IPS DF 6.9 (cell line): ENCODE measurements around the gene CRTAC1.

Experiments
- DNase-seq: peaks from one replicate; pipeline ENCODE4 v3.0.0-alpha.2; 2013; ENCODE audit warnings: low read depth, low spot score
- H3K27ac ChIP-seq: one replicate; pipeline ENCODE4 v1.5.1; 2013; ENCODE audit warnings: low read length, control low read depth
- H3K27me3 ChIP-seq: 2 replicates; pipeline ENCODE4 v1.6.1; 2013; ENCODE audit warnings: mild to moderate bottlenecking, low read length; ENCODE audit not compliant: control insufficient read depth, insufficient read depth
- H3K36me3 ChIP-seq: 2 replicates; pipeline ENCODE4 v1.6.1; 2013; ENCODE audit warnings: low read length; ENCODE audit not compliant: control insufficient read depth, insufficient read depth
- H3K4me1 ChIP-seq: 2 replicates; pipeline ENCODE4 v1.6.1; 2013; ENCODE audit warnings: low read length; ENCODE audit not compliant: control insufficient read depth, insufficient read depth
- H3K4me3 ChIP-seq: 2 replicates; pipeline ENCODE4 v1.5.1; 2013; ENCODE audit warnings: mild to moderate bottlenecking, low read length
- H3K9me3 ChIP-seq: 2 replicates; pipeline ENCODE4 v1.6.1; 2013; ENCODE audit warnings: low read length, inconsistent platforms; ENCODE audit not compliant: control insufficient read depth, insufficient read depth
- WGBS: extraction: QIAGEN DNeasy Blood & Tissue Kit; methylation state at CpG from one replicate; pipeline ENCODE4 v1.1.7; 2013; ENCODE audit warnings: mixed read lengths, missing lambda C conversion rate; ENCODE audit not compliant: insufficient read length, insufficient coverage; 5-methylcytosine and 5-hydroxymethylcytosine counted together

Gene CRTAC1

GRCh38 chr10:98030991-98031431 lies 590 bp upstream of the CRTAC1 start:
- H3K9me3 ChIP-seq, result no peaks in the 10 kb centered on the region
- H3K4me1 ChIP-seq, result peaks cover 3% of the 10 kb centered on the region
- peak overlapping the region; percentile 58 for H3K4me3 ChIP-seq
- H3K27me3 ChIP-seq, result peaks cover 57% of the 10 kb centered on the region
- no peaks in the 10 kb centered on the region for H3K36me3 ChIP-seq
- DNase-seq, result no peak
- no CpG with 5 or more reads among the region's 49 CpGs for WGBS
- no peak overlapping the region for H3K27ac ChIP-seq

DNA sequence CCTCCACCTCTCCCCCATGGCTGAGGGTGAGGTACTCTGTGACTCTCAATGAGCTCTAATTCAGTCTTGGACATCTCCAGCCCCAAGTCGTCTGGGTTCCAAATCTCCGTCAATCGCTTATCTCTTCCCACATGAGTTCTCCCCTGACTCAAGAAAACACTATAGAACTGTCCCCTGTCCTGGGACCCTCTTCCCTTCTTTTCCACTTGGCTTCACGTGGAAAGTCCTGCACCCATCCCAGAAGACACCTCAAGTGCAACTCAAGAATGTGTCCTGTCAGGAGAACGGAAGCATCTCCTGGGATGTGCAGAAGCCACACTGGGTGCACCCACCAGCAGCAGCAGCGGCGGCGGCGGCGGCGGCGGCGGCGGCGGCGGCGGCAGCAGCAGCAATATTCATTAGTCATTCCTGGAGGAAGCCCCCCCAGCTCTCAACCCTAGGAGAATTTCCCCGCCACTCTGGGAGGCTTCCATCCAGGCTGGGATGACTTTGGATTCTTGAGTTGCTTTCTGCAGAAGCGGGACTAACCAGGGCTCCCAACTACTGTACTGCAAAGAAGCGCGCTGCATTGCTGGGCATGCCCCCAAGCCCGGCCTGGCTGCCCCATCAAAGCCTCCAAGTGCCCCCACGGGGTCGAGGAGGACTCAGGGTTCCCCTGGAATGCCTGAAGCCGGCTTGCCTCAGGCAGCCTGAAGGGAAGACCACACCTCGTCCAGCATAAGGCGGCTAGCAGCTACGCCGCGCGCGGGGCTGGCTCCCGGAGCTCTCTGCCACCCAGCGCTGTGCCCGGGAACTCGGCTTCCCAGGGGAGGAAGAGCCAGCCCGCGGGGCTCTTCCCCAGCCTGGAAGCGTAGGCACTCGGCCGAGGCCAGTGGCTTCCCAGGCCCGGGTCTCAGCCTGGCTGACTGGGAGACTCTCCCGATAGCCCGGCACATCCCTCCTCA lies 1.0 kb downstream of the CRTAC1 start:
- DNase-seq, result no peak
- Histone ChIP-seq H3K36me3 (no peaks in the 10 kb centered on the region), H3K4me3 (peak overlapping the region; percentile 58; the same call in 1 of the 2 replicates), H3K27me3 (peaks cover 46% of the 10 kb centered on the region), H3K4me1 (peaks cover 3% of the 10 kb centered on the region), H3K9me3 (no peaks in the 10 kb centered on the region), H3K27ac (no peak overlapping the region)
- WGBS, result no CpG with 5 or more reads among the region's 44 CpGs

DNA sequence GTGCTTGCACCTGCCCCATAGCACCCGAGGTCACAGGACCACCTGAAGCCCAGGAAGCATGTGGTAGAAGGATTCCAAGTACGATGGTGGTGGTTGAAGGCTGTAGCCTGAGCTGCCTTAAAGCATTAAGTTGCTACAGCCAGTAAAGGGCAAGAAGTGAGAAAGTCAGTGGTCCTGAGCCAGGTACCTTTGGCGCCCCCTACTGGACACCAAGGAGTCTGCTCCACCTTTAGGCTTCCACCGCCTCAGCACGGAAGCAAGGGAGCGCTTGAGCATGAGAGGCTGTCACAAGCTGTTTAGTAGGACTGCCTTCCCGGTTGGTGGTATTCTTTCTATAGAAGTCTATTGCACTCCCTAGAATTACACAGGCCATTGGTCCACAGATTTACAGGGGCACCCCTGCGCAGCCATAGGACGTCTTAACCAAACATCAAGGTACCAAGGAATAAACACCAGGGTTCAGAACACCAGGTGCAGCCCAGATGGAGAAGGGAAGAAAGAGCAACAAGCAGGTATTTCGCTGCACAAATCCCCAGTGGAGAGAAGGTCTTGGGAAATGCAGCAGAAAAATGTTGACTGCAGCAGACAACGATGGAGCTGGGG lies 2.2 kb downstream of the CRTAC1 start:
- no peaks in the 10 kb centered on the region for H3K9me3 ChIP-seq
- peaks cover 35% of the 10 kb centered on the region for H3K27me3 ChIP-seq
- H3K4me3 ChIP-seq, result no peak overlapping the region
- H3K36me3 ChIP-seq, result no peaks in the 10 kb centered on the region
- H3K4me1 ChIP-seq, result peaks cover 3% of the 10 kb centered on the region
- no CpG with 5 or more reads among the region's 11 CpGs for WGBS
- no peak overlapping the region for H3K27ac ChIP-seq
- DNase-seq, result peak; percentile 81

DNA sequence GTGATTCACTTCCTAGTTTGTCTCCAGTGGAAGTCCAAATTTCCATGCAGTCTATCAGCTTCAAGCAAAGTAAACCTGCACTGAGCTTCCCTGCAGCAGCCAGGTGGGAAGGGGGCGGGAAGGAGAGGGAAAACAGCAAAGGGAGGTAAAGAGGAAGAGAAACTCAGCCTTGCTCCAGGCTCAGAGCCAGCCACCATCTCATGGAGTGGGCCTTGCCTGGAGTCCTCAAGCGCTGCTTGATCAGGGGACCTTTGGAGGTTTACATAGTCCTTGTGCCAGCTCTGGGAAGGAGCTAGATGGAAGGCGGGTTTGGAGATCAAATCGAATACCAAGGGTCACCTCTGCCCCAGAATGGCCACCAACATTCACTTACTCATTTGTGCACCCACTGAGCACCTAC lies 7.4 kb downstream of the CRTAC1 start:
- Histone ChIP-seq H3K36me3 (no peaks in the 10 kb centered on the region), H3K27me3 (no peaks in the 10 kb centered on the region), H3K4me3 (no peak overlapping the region), H3K27ac (no peak overlapping the region), H3K9me3 (no peaks in the 10 kb centered on the region), H3K4me1 (peaks cover under 1% of the 10 kb centered on the region; the same call in 1 of the 2 replicates)
- no peak for DNase-seq
- no CpG with 5 or more reads among the region's 4 CpGs for WGBS

GRCh38 chr10:98020784-98021183 lies 9.6 kb downstream of the CRTAC1 start:
- no peak overlapping the region for H3K27ac ChIP-seq
- H3K27me3 ChIP-seq, result no peaks in the 10 kb centered on the region
- no peak for DNase-seq
- no peak overlapping the region for H3K4me3 ChIP-seq
- H3K36me3 ChIP-seq, result no peaks in the 10 kb centered on the region
- no peaks in the 10 kb centered on the region; the same call in 1 of the 2 replicates for H3K9me3 ChIP-seq
- WGBS, result no CpG with 5 or more reads among the region's 1 CpG
- no peaks in the 10 kb centered on the region for H3K4me1 ChIP-seq

DNA sequence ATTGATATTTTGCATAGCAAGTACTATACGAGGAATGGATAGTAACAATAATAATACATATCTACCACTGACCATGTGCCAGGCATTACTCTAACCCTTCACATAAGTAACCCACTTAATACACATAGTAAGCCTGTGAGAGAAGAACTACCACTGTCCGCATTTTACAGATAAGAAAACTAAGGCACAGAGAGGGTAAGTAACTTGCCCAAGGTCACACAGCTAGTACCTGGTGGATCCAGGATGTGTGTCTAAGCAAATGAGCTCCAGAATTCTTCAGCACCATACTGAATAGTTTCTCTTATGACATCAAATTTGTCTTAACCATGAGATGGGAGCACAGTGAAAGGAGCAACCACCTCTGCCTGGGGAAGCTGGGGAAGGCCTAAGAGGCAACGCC lies 10.2 kb downstream of the CRTAC1 start:
- H3K4me1 ChIP-seq, result no peaks in the 10 kb centered on the region
- DNase-seq, result no peak
- H3K4me3 ChIP-seq, result no peak overlapping the region
- no peaks in the 10 kb centered on the region for H3K27me3 ChIP-seq
- no peaks in the 10 kb centered on the region; the same call in 1 of the 2 replicates for H3K9me3 ChIP-seq
- H3K27ac ChIP-seq, result no peak overlapping the region
- no CpG with 5 or more reads among the region's 3 CpGs for WGBS
- H3K36me3 ChIP-seq, result no peaks in the 10 kb centered on the region

GRCh38 chr10:98019784-98020183 lies 10.6 kb downstream of the CRTAC1 start:
- no peaks in the 10 kb centered on the region for H3K36me3 ChIP-seq
- no peak overlapping the region for H3K4me3 ChIP-seq
- no CpG with 5 or more reads among the region's 4 CpGs for WGBS
- H3K4me1 ChIP-seq, result no peaks in the 10 kb centered on the region
- H3K9me3 ChIP-seq, result no peaks in the 10 kb centered on the region; the same call in 1 of the 2 replicates
- H3K27ac ChIP-seq, result no peak overlapping the region
- no peak for DNase-seq
- no peaks in the 10 kb centered on the region for H3K27me3 ChIP-seq

- Histone ChIP-seq H3K36me3 (no peaks in the 10 kb centered on the region), H3K9me3 (no peaks in the 10 kb centered on the region; the same call in 1 of the 2 replicates), H3K27me3 (no peaks in the 10 kb centered on the region), H3K27ac (no peak overlapping the region), H3K4me3 (no peak overlapping the region), H3K4me1 (no peaks in the 10 kb centered on the region)
- no CpG with 5 or more reads among the region's 10 CpGs for WGBS
- no peak for DNase-seq
These were observed 13.5 kb downstream of the CRTAC1 start for GRCh38 chr10:98016772-98017475.

DNA sequence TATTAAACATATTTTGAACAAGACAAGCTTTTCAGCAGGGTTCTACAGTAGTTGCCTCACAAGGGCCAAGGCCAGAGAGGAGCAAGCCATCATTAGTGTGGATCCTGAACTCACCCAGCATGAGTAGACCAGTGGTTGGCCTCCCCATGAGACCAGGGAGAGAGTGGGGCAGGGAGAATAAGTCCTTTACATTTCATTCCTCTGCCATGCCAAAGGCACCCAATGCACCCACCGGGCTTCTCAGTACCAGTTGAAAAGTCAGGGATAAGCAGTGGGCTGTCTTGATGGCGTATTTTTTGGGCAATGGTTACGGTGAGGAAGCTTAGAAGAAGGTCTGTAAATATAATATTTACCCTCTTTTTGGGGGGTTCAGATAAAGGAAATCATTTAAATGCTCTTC lies 16.6 kb downstream of the CRTAC1 start:
- Histone ChIP-seq H3K27me3 (no peaks in the 10 kb centered on the region), H3K4me1 (0 out of 2 replicates have a peak, but pooled peaks cover 1% of the 10 kb centered on the region), H3K4me3 (no peak overlapping the region), H3K27ac (no peak overlapping the region), H3K36me3 (no peaks in the 10 kb centered on the region), H3K9me3 (no peaks in the 10 kb centered on the region; the same call in 1 of the 2 replicates)
- DNase-seq, result no peak
- WGBS, result no CpG with 5 or more reads among the region's 3 CpGs

GRCh38 chr10:98013122-98013521 lies 17.3 kb downstream of the CRTAC1 start:
- Histone ChIP-seq H3K27ac (no peak overlapping the region), H3K4me3 (no peak overlapping the region), H3K9me3 (no peaks in the 10 kb centered on the region; the same call in 1 of the 2 replicates), H3K36me3 (no peaks in the 10 kb centered on the region), H3K27me3 (no peaks in the 10 kb centered on the region), H3K4me1 (0 out of 2 replicates have a peak, but pooled peaks cover 1% of the 10 kb centered on the region)
- no peak for DNase-seq
- WGBS, result no CpG with 5 or more reads among the region's 4 CpGs
